GM12873 (cell line): ENCODE results near the gene SPECC1.
A peak's percentile ranks its signal among the peaks of the same experiment; 100 is the strongest.

Experiments
- CTCF ChIP-seq: IDR thresholded peaks from 2 replicates; pipeline ENCODE4 v1.5.1; 2012; ENCODE audit warnings: low read depth, mild to moderate bottlenecking, moderate library complexity, low read length, control low read depth; ENCODE audit not compliant: insufficient read depth; ENCODE audit errors: missing control alignments

SPECC1 gene

DNA sequence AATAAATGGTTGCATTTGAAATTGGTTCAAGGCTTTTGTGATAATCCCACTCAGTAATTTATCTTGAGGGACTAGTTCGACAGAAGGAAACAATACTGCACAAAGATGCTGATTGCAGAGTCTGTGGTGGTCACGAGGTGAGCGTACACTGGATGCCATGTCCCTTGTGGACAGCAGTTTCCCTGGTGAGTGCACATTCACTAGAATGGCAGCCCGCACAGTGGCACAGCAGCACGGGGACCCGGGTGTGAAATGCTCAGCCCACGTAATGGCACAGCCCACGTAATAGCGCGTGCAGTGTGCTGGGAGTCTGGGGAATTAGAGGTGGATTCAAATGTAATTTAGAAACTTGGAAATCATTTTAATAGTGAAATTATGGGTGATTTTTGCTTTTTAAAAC, 304.1 kb downstream of the SPECC1 start:
- no peak for TF ChIP-seq CTCF

DNA sequence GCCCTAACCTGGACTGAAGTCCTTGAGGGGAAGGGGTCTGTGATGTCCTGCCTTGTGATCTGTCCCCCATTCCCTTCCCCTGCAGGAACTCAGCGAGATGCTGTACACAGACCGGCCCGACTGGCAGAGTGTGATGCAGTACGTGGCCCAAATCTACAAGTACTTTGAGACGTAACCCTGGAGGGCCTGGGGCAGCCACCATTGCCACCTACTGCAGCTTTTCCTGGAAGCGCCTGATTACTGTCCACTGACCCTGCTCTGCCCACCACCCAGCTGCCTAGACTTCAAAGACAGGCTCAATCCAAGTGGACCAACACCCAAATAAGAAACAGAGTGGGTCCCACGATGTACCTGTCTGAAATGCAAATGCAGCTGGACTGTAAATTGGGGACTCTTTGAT, 304.7 kb downstream of the SPECC1 start:
- no peak for TF ChIP-seq CTCF

DNA sequence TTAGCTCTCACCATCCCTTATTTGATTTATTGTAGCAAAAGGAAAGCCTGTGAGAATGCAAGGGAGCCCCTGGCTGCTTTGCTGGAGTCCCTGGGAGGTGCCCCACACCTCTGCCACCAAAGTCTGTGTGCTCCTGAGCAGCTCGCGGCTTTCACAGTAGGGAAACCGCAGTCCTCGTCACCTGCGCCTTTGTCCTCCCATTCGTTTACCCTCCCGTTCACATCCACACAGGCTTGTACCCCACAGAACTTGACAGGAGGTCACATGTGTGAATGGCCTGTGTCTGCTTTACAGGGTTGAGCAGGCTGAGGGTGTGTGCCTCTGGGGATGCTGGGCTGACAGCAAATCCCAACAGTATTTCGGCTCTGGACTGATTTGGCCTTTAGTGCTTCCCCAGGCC, 305.7 kb downstream of the SPECC1 start:
- TF ChIP-seq CTCF, result no peak

- no peak for TF ChIP-seq CTCF
Measured at GRCh38 chr17:20315311-20315710, 306.2 kb downstream of the SPECC1 start.

- TF ChIP-seq CTCF, result no peak
Measured at GRCh38 chr17:20315821-20316220, 306.7 kb downstream of the SPECC1 start.

DNA sequence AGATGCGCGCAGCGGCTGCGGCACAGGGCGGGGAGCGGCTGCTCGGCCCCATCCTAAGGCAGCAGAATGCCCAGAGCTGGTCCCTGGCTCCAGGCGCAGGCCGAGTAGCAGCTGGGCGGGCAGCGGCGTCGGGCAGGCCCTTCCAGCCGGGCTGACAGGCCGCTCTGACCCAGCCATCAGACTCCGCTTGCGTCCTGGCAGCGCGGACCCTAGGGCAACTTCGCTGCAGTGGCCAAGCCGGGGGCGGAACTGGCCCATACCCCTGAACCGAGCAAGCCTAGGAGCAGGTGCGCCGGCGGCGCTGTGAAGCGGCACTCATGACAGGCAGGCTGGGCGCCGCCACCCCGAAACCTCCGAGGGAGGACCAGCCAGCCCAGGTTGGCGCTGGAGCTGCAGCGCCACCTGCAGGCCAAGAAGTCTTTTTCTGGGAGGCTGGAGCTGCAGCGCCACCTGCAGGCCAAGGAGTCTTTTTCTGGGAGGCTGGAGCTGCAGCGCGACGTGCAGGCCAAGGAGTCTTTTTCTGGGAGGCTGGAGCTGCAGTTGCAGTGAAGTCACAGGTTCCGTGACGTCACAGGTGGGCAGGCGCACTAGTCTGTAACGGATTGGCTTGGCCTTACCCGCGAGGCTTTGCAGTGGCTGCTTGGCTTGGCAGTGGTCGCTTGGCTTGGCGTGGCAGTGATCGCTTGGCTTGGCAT, 311.5 kb downstream of the SPECC1 start:
- TF ChIP-seq CTCF, result peak; percentile 80
